Activated gamma-delta T cell treated with Interleukin-2 at 50 U/mL for 16 hours (primary cell): ENCODE measurements around the gene ROR2.

Experiments
- DNase-seq: peaks from one replicate; pipeline ENCODE4 v3.0.0-alpha.2; 2020

ROR2 gene

DNA sequence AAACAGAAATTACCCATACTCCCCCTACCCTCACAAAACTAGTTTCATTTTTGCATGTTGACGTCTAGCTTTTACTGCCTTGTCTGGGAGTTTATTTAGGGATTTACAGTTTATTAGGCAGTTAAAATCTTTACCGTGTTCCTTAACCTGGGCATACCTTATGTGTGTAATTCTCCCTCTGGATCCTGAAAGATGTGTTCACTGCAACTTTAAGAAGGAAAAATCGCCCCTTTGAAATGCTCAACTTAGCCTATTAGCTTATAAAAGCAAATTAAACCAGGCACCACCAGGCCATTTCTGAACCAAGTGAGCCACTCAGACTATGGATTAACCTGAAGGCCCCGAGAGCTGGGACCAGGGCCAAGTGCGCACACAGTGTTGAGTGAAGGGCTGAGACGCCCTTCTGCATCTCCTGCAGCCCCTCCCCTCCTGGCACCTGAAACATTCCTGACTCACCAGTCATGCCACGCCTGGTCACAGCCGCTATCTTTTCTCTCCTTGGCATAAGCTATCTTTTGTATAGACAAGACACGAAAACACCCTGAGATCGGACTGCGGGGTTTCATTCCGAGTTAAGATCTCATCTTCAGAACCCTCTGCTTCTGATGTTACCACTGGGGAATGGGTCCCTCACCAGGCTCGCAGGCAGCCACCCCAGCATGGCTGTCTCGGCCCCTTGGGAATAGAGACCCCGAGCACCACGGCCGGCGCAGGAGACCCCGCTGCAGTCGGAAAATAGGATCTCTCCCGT is 111.9 kb downstream of the ROR2 start:
- DNase-seq = no peak

DNA sequence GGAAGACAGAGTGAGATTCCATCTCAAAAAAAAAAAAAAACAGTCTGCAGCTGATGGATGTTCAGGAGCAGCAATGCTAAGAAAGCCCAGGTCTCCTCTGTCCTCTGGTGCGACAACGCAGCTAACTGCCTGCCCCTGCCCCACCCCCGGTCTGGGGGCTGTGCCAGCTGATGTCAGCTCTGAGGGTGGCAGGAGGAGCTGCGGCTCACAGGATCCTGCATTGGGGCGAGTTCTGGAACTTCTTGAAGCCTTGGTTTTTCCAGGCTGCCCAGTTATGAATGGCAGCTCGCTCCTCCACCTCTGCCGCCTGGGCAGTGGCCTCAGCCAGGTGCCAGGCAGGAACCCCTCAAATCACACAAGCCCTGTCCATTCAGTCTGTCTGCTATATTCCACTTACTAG is 113.5 kb downstream of the ROR2 start:
- DNase-seq = no peak

DNA sequence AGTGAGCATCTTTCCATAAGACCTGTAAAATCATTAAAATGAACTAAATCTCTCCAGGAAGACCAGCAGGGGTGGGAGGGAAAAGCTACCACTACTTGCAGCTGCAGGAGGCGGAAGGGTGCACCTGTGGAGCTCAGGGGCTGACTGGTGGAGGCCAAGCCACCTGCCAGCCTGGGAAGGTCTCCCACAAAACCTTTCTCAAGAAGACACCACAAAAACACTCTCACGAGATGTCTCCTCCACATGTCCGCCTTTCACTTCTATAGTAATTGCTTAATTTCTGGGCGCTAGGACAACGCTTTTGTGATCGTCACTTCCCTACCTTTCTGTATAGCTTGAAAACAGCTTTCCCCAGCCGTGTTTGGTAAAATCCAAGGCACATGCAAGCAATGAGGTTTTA is 114.4 kb downstream of the ROR2 start:
- DNase-seq = no peak

DNA sequence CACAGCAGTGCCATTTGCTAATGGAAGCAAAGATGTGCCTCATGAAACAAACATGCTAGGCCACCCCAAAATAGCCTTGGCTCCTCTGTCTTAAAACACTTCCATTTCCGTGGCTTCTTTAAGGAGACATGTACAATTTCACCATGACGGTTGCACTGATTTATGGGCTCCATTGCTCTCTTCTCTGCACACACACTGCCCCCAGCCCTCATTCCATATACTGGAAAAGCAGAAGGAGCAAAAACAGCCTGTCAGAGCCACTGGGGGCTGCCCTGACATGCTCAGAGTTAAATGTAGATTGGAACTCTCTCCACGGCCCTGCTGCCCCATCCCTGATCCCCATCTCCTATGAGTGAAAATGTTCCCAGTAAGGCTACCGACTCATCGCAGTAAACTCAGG is 114.8 kb downstream of the ROR2 start:
- no peak for DNase-seq

DNA sequence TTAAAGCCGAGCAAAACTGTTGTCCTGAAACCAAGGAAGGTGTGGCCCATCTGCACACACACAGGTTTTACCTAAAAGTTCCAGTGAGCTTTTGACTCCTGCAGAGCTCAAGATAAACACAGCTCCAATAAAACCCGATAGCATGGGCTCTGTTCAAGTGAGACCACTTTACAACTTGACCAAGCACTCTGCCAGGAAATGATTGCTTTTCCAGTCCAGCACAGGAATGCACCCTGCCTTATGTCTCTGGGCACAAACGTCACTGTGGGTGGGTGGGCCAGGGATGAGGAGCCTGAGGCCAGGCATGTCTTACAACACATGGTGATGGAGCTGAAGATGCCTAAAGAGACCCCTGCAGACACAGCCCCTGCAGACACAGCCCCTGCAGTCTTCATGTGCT is 115.3 kb downstream of the ROR2 start:
- no peak for DNase-seq

DNA sequence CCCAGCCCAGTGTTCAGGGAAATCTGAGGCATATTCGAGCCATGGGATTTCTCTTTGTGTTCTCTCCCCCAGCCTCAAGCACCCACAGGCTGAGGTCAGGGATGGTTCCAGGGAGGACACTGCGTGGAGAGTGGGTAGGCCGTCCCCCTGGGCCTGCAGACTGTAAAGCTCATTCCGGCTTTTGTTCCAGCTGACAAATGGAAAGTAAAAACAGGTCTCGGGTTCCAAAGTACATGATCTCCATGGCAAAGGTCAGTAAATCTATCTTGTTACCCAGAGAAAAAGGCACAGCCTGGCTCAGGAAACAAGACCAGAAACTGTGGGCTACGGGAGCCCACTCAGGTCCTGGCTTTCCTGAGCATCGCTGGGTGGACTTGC is 116.2 kb downstream of the ROR2 start:
- DNase-seq = no peak

DNA sequence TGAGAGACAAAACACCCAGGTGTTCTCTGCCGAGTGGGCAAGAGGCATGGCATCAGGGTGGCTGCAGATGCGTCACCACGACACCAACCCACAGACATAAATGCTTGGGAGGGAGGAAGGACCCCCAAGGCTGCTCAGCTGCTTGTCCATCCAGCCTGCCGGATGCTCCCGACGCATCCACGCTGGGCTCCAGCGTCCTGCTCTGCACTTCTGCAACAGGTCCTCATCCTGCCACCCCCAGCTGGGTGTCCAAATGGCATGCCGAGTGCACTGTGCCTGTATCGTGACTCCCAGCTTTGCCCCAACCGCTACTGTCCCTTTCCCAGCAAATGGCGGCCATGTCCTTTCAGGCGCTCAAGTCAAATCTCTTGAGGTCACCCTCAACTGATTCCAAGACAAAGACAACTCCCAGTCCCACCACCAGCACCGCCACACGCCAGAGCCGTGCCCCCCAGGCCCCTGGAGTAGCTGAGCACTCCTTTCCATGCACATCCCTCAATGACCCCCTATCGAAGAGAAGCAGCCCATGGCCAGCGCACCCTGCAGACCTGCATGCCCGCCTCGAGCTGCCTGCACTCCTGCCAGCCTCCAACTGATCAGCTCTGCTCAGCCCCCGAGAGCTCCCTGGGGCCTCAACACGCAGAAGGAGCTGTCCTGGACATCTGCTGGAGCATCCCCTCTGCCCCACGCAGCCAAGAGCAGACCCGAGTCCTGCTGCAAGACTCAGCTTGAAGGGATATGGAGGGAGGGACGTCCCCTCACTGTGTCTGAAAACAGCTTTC is 116.7 kb downstream of the ROR2 start:
- no peak for DNase-seq

- no peak for DNase-seq
These were observed 117.7 kb downstream of the ROR2 start for GRCh38 chr9:91832322-91832721.

DNA sequence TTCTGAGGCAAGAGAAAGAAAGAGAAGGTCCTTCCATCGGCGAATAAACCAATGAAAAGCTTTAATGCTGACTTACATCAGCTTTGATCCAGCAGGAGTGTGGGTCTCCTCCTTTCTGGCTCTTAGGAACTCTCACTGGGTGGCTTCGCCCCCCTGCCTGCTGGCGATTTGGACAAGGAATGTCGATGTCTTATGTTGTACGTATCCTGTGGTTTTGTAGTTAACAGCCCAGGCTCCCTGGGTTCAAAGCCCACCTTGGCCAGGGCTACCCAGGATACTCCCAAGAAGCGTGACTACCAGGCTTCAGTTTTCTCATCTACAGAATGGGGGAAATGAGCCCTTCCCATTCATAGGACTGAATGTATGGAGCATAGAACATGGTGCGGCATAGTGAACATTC is 124.2 kb downstream of the ROR2 start:
- DNase-seq = no peak

DNA sequence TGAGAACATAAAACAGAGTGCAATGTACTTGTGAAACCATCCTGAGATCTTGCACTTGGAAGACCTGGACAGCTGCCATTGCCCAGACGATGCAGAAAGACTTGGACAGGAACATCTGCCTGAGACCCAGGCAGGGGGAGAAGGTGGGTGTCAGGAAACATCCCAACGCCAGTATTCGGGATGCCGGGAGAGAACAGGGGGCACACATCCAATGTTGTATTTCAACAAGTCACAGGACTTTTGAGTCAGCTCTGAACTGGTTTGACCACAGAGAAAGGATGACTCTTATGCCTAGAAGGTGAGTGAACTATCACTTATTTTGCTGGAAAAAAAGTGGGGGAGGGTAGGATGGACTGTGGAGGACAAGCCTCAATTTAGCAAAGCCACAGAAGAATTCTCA is 124.6 kb downstream of the ROR2 start:
- DNase-seq = no peak

DNA sequence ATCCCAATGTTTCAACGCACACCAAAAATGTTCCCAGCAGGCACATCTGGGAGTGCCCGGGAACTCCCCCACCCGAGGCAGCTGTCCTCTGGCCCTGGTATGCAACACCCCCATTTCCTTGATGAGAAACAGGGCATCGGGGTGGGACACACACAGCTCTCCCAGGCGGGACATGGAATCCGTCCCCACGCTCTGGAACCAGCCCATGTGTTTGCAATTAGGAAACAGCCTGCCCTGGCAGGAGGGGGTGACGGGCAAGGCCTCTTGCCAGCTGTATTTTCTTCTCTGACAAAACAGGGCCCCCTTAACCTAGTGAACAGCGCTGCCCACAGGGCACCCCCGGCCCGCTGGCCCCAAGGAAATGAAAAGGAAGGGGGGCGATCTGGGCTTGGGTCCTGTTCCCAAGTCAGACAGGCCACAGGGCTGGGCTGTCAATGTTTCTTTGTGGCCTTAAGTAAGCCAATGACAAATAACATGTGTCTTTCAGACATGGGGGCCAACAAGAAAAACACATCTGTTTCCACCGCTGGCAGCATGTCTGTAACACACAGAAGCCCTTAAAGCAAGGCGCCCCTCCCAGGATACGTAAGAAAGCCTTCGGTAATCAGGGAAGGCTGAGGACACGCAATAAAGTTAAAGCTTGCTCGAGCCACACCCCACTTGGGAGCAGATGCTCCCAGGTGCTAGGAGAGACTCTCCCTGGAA is 125.3 kb downstream of the ROR2 start:
- no peak for DNase-seq

DNA sequence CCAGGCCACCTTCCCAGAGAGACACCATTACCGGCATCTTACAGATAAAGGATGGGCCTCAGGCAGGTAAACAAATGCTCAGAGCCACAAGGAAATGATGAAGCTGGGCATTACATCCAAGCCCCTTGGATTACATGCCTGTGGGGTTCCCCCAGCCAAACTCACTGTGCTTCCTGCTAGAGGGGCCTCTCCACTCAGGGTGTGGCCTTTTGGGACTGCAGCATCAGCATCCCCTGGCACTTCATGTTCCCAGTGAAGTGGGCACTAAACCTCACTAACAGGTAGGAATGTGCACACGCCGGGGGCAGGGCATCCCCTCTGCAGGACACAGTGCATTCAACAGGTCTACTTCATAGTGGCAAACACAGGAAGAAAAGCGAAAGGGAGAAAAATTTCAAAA is 125.9 kb downstream of the ROR2 start:
- no peak for DNase-seq

GRCh38 chr9:91820949-91821880 is 128.8 kb downstream of the ROR2 start:
- no peak for DNase-seq

DNA sequence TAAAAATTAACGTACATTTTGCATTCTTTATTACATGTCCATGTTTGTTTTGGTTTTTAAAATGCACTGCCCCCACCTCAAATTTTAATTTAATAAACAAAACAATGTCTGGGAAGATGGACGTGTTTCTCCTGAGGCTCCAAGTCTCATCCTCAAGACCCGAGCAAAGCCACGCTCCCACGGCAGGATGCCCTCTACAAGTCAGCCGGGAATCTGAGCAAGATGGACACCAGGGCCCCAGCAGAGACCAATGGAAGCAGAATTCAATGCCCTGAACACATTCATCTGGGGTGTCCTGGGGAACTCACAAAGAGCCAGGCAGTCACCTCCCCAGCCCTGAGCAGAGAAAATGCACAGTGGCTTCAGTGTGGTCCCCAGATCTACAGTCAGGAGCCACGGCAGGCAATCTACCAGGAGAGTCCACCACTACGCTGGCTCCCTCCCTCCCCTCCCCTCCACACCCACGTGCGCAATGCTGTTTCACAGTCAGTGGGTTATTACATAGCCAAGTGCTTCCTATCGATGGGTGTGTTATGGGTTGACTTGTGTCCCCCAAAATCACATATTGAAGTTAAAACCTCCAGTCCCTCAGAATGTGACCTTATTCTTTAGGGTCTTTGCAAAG is 129.8 kb downstream of the ROR2 start:
- no peak for DNase-seq

- DNase-seq = no peak
These were observed 131.2 kb downstream of the ROR2 start for GRCh38 chr9:91818647-91819403.

DNA sequence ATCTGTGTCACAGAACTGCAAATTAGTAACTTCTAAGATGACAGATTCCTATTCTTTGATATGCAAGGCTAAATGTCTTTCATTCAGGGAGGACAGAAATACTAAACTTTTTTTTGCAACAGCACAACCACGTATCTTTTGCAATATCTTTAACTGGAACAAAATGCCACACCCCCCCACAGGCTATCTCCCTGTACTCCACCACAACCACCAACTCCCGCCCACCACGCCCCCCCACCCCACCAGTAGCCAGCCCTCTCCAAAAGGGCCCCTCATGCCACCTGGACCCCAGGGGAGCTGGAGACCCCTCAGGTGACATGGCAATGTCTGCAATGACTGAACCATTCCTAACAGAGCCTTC is 131.8 kb downstream of the ROR2 start:
- DNase-seq = no peak

DNA sequence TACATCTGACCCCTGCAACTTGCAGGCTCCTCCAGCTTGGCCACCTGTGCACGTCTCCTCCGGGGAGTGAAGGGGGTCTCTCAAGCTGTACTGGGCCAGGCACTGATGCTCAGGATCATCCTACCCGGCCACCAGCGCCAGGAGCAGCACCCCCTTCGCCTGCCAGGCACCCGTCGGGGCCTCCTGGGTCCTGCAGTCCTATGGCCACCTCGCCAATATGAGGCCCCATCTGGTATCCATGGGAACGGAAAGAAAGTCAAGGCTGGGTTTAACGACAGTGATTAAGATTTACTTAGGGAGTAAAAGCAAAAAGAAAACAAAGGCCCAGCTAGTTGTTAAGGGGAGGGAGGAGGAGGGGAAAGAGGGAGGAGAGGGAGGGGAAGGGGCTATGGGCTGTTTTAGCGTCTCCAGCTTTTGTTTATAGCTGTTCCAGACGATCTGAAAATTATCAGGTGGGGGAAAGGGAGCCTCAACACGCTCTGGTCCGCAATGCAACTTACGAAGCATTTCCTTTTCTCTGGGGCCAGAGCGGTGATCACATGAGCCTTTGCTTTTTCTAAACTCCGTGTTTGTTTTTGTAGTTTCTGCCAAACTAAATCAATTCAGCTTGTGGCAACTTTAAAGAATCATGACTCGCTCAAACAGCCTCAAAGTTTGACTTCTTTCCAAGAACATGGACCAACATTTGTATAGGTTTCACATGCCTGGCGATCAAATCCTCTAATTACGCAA is 132.4 kb downstream of the ROR2 start:
- no peak for DNase-seq

DNA sequence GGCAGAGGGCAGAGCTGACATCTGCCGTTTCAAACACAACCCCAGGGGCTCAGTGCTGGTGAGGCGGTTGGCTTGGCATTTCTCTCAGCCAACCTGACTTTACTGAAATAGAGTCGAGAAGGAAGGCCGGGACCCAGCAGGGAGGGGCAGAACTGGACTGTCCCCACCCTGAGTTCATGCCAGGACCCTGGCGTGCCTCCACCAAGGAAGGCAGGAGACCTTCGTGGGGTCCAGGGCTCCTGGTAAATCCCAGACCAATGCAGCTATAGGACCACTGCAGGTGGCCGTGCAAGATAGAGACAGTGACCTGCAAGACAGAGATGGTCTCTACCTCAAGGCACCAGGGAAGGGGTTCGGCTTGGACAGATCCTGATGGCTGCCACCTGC is 132.9 kb downstream of the ROR2 start:
- no peak for DNase-seq

- DNase-seq = no peak
These were observed 133.7 kb downstream of the ROR2 start for GRCh38 chr9:91816356-91816755.

DNA sequence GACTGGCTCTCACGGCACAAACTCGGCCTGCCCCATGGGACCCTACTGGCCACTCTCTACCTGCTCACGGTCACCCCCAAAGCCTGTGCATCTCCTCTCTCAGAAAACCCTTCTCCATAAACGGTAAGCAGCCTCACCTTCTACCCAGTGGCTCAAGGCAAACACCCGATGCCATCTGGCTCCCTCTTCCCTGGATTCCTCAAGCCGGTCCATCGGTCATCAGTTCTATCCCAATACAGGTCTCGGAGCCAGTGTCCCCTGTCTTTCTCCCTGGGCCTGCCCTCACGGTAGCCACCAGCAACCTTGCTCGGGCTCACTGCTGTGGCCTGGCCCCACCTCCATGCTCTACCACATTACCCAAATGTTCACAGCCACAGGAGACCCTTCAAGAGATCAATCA is 134.1 kb downstream of the ROR2 start:
- no peak for DNase-seq

GRCh38 chr9:91814753-91815152 is 135.3 kb downstream of the ROR2 start:
- no peak for DNase-seq
